Ecto neural progenitor cell (in vitro differentiated cells): ENCODE data around the gene HNRNPAB.
"Not testable (repeated sequence)": the region's sequence is repeated elsewhere in the genome, so short reads cannot be mapped to it uniquely, and the experiment has no call there.

ENCODE experiments used
- DNase-seq: peaks from one replicate; pipeline ENCODE4 v3.0.0-alpha.2; 2018; ENCODE audit warnings: low spot score

Gene HNRNPAB

DNA sequence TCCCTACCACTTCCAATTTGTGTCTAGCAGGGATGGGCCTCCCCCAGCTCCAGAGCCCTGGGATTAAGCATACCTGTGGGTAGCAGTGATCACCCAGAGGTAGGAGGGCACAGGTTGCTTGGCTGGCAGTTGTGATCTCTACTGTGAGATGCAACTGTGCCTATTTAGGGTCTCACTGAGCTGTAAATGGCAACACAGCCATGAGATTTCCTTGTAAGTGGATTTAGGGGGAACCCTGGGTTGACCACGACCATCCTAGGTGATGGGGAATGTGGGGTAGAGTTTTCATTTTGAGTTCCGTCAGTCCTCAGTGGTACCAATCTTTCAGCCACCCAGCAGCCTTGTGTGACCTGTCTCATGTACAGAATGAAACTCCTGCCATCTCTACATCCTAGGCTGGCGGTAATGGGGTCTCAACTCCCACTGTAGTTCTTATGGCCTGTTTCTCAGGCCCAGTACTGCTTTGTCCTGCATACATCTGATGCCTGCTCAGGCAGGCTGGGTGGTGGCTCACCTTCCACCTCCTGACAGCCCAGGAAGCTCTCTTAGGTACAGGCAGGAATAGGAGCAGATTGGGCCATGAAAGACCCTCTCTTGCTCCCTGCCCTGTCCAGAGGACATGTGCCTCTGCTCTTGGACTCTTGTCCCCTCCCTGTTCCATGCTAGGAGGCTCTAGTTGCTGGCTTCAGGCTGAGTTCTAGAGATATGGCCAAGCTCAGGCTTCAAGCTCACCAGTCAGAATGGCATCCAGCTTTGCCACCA lies 8.1 kb downstream of the HNRNPAB start:
- no peak for DNase-seq

- DNase-seq, result peak; percentile 44
These were observed 8.7 kb downstream of the HNRNPAB start for GRCh38 chr5:178213003-178213461.

- DNase-seq, result no peak
These were observed 9.4 kb downstream of the HNRNPAB start for GRCh38 chr5:178213748-178214151.

- no peak for DNase-seq
These were observed 9.9 kb downstream of the HNRNPAB start for GRCh38 chr5:178214160-178214803.

- DNase-seq, result no peak
These were observed 11.1 kb downstream of the HNRNPAB start for GRCh38 chr5:178215280-178216002.

- DNase-seq, result no peak
These were observed 11.8 kb downstream of the HNRNPAB start for GRCh38 chr5:178216088-178216534.

- DNase-seq, result no peak
These were observed 12.4 kb downstream of the HNRNPAB start for GRCh38 chr5:178216779-178217178.

GRCh38 chr5:178218237-178218776 lies 14.0 kb downstream of the HNRNPAB start:
- no peak for DNase-seq

GRCh38 chr5:178218827-178219226 lies 14.5 kb downstream of the HNRNPAB start:
- DNase-seq, result no peak

GRCh38 chr5:178221282-178221681 lies 16.9 kb downstream of the HNRNPAB start:
- no peak for DNase-seq

DNA sequence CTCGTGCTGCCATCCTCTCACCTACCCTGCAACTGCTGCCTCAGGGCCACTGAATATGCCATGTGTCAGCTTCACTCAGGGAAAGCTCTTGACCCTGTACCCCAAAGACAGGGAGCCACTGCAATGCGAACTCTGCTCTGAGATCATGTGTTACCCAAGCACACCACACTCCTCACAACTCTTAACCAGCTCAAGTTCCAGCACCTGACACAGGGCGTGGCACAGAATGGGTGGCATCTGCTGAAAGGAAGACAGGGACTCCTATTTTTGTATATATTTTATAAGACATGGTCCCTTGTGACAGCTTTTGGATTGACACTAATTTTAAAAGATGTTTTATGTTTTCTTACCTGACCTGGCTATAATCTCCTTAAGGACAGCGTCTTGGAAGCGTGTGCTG lies 17.5 kb downstream of the HNRNPAB start:
- DNase-seq, result no peak

- no peak for DNase-seq
These were observed 18.0 kb downstream of the HNRNPAB start for GRCh38 chr5:178222292-178222691.

DNA sequence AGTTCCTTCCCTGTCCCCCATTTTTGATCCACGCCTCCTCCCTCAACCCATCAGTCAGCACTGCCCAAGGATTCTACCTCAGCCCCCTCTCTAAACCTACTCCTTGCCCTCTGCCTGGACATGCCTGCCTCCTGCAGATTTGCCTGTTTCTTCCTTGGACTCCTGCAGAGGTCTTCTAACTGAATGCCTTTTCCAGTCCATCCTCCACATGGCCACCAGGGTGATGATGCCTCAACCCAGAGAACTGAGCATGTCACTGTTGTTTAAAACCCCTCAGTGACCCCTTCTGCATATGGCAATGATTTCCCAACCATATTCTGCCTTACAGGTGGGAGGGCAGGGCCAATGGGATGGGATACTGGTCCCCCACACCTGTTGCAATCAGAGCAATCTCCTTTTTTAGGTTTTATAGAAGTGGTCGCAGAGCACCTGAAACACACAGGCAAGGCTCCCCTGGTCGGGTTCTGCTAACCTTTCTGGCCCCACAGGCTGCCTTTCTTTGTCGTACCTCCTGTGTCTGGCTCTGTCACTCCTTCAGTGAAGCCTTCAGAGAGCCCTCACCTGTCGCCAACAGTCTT lies 19.0 kb downstream of the HNRNPAB start:
- DNase-seq, result no peak

DNA sequence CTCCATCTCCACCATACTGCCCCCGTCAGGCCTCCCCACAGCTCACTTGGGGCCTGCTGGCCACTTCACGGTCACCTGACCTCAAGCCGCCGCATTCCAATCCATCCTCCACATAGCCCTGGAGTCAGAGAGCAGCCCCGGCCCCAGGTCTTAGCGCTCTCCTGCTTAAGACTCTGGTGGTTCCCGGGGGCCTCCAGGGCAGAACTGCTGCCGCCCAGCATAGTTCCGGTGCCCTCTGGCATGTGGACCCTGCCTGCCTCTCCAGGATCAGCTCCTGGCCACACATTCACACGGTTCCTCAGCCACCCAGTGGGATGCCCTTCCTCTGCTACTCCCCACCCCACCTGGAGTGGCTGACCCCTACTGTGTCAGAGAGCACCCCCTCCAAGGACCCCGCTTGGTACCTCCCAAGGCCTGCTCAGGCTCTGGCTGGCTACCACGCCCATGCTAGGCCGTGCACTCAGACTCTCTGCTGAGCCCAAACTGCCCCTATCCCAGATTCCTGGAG lies 19.5 kb downstream of the HNRNPAB start:
- peak; percentile 64 for DNase-seq

DNA sequence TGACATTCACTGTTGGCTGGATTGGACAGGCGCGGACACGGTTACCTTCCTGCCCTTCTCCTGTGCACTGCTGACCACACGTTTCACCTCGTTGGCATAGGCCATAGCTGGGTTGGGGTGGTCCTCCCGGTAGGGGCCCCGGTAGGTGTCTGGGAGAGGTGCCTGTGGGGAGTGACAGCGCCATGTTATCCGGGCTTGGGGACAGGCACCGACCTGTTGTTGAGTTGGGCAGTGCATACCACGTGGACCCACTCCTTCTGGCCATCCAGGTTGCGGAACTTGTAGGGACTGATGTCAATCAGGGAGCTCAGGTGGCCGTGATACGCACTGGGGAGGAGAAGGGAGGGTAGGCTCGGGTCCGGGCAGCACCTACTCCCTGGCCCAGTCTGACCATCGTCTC lies 20.1 kb downstream of the HNRNPAB start:
- DNase-seq, result no peak

DNA sequence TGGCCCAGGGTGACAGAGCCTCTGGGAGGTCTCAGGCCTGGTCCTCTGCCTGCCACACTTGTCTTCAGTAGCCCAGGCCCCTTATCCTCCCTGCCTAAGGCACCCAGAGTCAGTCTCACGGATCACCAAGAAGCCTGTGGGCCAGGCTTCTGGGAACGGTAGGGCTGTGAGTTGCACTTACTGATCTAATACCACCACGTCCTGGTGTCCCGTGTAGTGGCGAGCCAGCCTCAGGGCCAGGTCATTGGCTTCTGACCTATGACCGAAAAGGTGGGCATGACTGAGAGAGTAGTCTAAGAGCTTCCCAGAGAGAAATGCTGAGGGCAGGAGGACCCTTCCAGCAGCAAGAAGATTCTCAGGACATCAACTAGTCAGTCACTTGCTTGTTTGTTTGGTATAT lies 20.8 kb downstream of the HNRNPAB start:
- DNase-seq, result no peak

- no peak for DNase-seq
These were observed 22.9 kb downstream of the HNRNPAB start for GRCh38 chr5:178227138-178227659.

DNA sequence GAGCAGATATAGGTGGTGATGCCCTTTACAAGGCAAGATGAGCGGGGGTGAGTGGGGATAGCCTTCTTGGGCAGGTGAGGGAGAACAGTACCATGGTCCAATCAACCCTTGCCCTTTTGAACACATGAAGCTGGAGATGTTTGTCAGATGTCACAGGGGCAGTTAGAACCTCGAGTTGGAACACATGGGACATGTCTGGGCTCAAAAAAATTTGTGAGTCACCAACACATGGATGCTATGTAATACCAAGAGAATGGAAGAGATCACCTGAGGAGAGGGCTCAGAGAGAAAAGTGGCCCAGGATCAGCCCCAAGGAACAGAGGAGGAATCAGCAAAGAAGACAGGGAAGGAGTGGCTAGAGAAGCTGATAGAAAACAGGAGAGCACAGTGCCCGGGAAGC lies 23.6 kb downstream of the HNRNPAB start:
- DNase-seq, result no peak

DNA sequence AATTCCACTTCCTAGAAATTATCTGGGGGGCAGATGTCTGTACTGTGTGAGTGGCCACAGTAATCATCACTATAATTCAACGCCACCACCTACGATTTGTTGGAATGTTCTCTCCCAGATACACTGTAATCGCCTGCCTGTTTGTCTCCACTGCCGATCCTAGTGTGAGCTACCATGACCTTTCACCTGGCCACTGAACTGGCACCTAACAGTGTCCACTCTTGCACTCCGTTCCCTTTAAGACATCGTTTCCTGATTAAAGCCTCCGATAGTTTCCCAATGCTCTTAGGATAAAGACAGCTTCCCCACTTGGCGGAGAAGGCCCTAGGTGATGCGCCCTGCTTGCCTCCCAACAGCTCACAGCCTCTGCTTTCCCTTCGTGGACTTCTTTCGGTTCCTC lies 24.3 kb downstream of the HNRNPAB start:
- no peak for DNase-seq

DNA sequence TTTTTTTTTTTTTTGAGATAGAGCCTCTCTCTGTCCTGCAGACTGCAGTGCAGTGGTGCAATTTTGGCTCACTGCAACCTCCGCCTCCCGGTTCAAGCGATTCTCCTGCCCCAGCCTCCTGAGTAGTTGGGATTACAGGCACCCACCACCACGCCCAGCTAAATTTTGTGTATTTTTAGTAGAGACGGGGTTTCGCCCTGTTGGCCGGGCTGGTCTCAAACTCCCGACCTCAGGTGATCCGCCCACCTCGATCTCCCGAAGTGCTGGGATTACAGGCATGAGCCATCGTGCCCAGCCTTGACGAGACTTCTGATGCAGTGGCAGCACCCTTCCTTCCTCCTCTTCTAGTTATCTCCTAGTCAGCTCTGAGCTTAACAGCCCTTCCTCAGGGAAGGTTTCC lies 24.8 kb downstream of the HNRNPAB start:
- not testable (repeated sequence) for DNase-seq

DNA sequence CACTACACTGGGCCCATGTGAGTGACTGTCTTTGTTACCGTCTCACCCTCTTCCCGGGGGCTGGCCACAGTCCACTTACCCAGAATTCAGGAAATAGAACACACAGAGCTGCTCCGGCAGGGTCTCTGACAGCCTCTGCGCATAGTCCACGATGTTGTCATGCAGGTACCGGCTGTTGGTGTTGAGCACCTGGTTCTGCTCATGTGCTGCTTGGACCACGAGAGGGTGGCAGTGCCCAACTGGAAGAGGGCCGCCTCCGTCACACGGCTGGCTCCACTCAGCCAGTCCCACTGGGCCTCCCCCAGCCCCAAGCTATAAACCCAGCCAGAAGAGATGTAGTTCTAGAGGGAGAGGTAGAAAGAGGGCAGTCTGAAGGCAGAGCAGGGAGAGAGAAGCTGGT lies 25.5 kb downstream of the HNRNPAB start:
- no peak for DNase-seq
